ENCODE results near the gene QTRT2.

- TF ChIP-seq CTCF (conservative IDR thresholded peaks at IDR 0.05; ENCODE audit: low read depth in 2 of 2) (no peak), EZH2phosphoT487 (IDR thresholded peaks at IDR 0.05; ENCODE audit: unreplicated experiment) (no peak), POLR2AphosphoS5 (IDR thresholded peaks at IDR 0.05; ENCODE audit: low read depth) (no peak), EZH2 (IDR thresholded peaks at IDR 0.05; ENCODE audit: low read depth, unreplicated experiment) (no peak), REST (IDR thresholded peaks at IDR 0.05; ENCODE audit: unreplicated experiment) (no peak), ZNF331 (CRISPR knock-in tag; IDR thresholded peaks at IDR 0.05; ENCODE audit: low read depth) (no peak), NANOG (IDR thresholded peaks at IDR 0.05; ENCODE audit: borderline replicate concordance) (no peak), ETS1 (IDR thresholded peaks at IDR 0.05) (no peak)
Observed at GRCh38 chr3:114111060-114111770, 54.7 kb downstream of the QTRT2 start.

All from GM23338 (cell line).